SK-N-SH (cell line): Measurements from ENCODE around the gene SVOP. TPM values are rescaled to one million over a fixed set of nuclear protein-coding genes. Genes with fewer than 3 reads are reported as not detected.

Experiments used
- CTCF ChIA-PET: fragments of 300-600, 350-600 bp; formaldehyde crosslinking; extraction: SDS; loops from one replicate; lab custom pipeline; 2021; lab: Yijun Ruan, JAX
- POLR2A ChIA-PET: fragments of 350-600 bp; sonication (Branson Sonifier 250); formaldehyde crosslinking; extraction: SDS; loops from one replicate; lab custom pipeline; 2020; ENCODE audit warnings: antibody characterized with exemption, inconsistent platforms; lab: Yijun Ruan, JAX
- DNase-seq: peaks from one replicate; pipeline ENCODE4 v3.0.0; 2012
- H2AFZ ChIP-seq: fragments of 200-600 bp; sonication (generic); 2 replicates; pipeline ENCODE4 v1.8.1; 2016; ENCODE audit warnings: antibody characterized with exemption, mild to moderate bottlenecking, low read depth
- H3F3A ChIP-seq: fragments of 200-600 bp; sonication (generic); replicated peaks from 2 replicates; pipeline ENCODE3; 2016; ENCODE audit warnings: antibody characterized with exemption, mild to moderate bottlenecking; ENCODE audit not compliant: insufficient read depth
- H3K27ac ChIP-seq, 2 experiments: fragments of 200-500 bp in 1 of 2; fragments of 200-600 bp in 1 of 2; sonication (Bioruptor generic) in 1 of 2; sonication (generic), shearing (Covaris generic) in 1 of 2; 2 replicates each; pipeline versions ENCODE4 v1.5.1 to v1.6.1; 2014 to 2016; ENCODE audit warnings: low read depth in 2 of 2, inconsistent platforms in 1 of 2, low read length in 1 of 2, mild to moderate bottlenecking in 1 of 2, mixed read lengths in 1 of 2
- H3K27me3 ChIP-seq: fragments of 200-600 bp; sonication (generic), shearing (Covaris generic); 2 replicates; pipeline ENCODE4 v1.6.1; 2016; ENCODE audit warnings: mixed run types; ENCODE audit not compliant: insufficient read depth
- H3K36me3 ChIP-seq, 2 experiments: fragments of 200-500 bp in 1 of 2; fragments of 200-600 bp in 1 of 2; sonication (Bioruptor generic) in 1 of 2; sonication (generic) in 1 of 2; replicated peaks in 1 of 2; 2 replicates each; pipeline versions ENCODE3 to v1.5.1; 2014 to 2016; ENCODE audit warnings: low read length in 1 of 2, mild to moderate bottlenecking in 1 of 2; ENCODE audit not compliant: insufficient read depth in 2 of 2, control insufficient read depth in 1 of 2
- H3K4me1 ChIP-seq, 2 experiments: fragments of 200-500 bp in 1 of 2; fragments of 200-600 bp in 1 of 2; sonication (Bioruptor generic) in 1 of 2; sonication (generic), shearing (Covaris generic) in 1 of 2; 2 replicates each; pipeline versions ENCODE4 v1.5.1 to v1.6.1; 2014 to 2016; ENCODE audit warnings: low read depth in 1 of 2, low read length in 1 of 2, mixed run types in 1 of 2; ENCODE audit not compliant: insufficient read depth in 2 of 2, control insufficient read depth in 1 of 2
- H3K4me2 ChIP-seq: fragments of 200-600 bp; sonication (generic), shearing (Covaris generic); 2 replicates; pipeline ENCODE4 v1.6.1; 2017; ENCODE audit warnings: mixed run types
- H3K4me3 ChIP-seq, 2 experiments: fragments of 200-500 bp in 1 of 2; fragments of 200-600 bp in 1 of 2; sonication (Bioruptor generic) in 1 of 2; sonication (generic), shearing (Covaris generic) in 1 of 2; 2 replicates each; pipeline versions ENCODE4 v1.5.1 to v1.8.1; 2014 to 2016; ENCODE audit warnings: low read depth in 2 of 2, inconsistent platforms in 1 of 2, low read length in 1 of 2, mild to moderate bottlenecking in 1 of 2, mixed read lengths in 1 of 2, moderate library complexity in 1 of 2
- H3K79me2 ChIP-seq: fragments of 200-600 bp; sonication (generic); 2 replicates; pipeline ENCODE4 v1.8.1; 2017; ENCODE audit warnings: mild to moderate bottlenecking; ENCODE audit not compliant: insufficient read depth
- H3K9ac ChIP-seq: fragments of 200-600 bp; sonication (generic); 2 replicates; pipeline ENCODE4 v1.6.1; 2017; ENCODE audit warnings: mixed run types
- H3K9me2 ChIP-seq: fragments of 200-600 bp; sonication (generic); 2 replicates; pipeline ENCODE4 v1.6.1; 2017; ENCODE audit warnings: mixed run types
- H3K9me3 ChIP-seq: fragments of 200-600 bp; sonication (generic); 2 replicates; pipeline ENCODE4 v1.6.1; 2017; ENCODE audit warnings: mixed run types, mild to moderate bottlenecking, moderate library complexity
- H4K20me1 ChIP-seq: fragments of 200-600 bp; sonication (generic); 2 replicates; pipeline ENCODE4 v1.6.1; 2017; ENCODE audit warnings: mild to moderate bottlenecking, mixed run types; ENCODE audit not compliant: insufficient read depth
- CHD2 ChIP-seq: fragments of 150-350 bp; IDR thresholded peaks from 2 replicates; pipeline ENCODE4 v1.6.1; 2018; ENCODE audit warnings: low read length; ENCODE audit not compliant: partially characterized antibody
- CTCF ChIP-seq: fragments of 200-600 bp; sonication (generic); IDR thresholded peaks from 2 replicates; pipeline ENCODE4 v1.6.1; 2017; ENCODE audit warnings: antibody characterized with exemption, mild to moderate bottlenecking, moderate library complexity
- EZH2phosphoT487 ChIP-seq: fragments of 200-600 bp; sonication (generic); IDR thresholded peaks from 2 replicates; pipeline ENCODE4 v1.6.1; 2017; ENCODE audit warnings: low read depth, mixed run types, mild to moderate bottlenecking, antibody characterized with exemption, moderate library complexity, borderline replicate concordance
- FOSL2 ChIP-seq: IDR thresholded peaks from 2 replicates; pipeline ENCODE4 v1.4.0; 2012; ENCODE audit warnings: low read depth, mild to moderate bottlenecking, moderate library complexity, borderline replicate concordance
- GABPA ChIP-seq: IDR thresholded peaks from 2 replicates; pipeline ENCODE4 v1.4.0; 2012; ENCODE audit warnings: low read depth, mild to moderate bottlenecking
- GATA2 ChIP-seq: sonication (generic); formaldehyde crosslinking; IDR thresholded peaks from 2 replicates; pipeline ENCODE4 v1.5.0; 2020; ENCODE audit warnings: mild to moderate bottlenecking, missing genetic modification reagents
- IRF3 ChIP-seq: fragments of 150-350 bp; IDR thresholded peaks from 2 replicates; pipeline ENCODE4 v1.6.1; 2016; ENCODE audit warnings: mild to moderate bottlenecking, low read depth, low read length
- MXI1 ChIP-seq: IDR thresholded peaks from 2 replicates; pipeline ENCODE4 v1.6.1; 2012; ENCODE audit warnings: mild to moderate bottlenecking, low read depth, low read length, improper control_type of control experiment
- PBX3 ChIP-seq: IDR thresholded peaks from 2 replicates; pipeline ENCODE4; 2012
- POLR2AphosphoS5 ChIP-seq: IDR thresholded peaks from 2 replicates; pipeline ENCODE4 v1.6.1; 2012; ENCODE audit warnings: low read depth, low read length
- RAD21 ChIP-seq: IDR thresholded peaks from 2 replicates; pipeline ENCODE4 v1.6.1; 2012; ENCODE audit warnings: mild to moderate bottlenecking, low read length
- RCOR1 ChIP-seq: fragments of 150-350 bp; IDR thresholded peaks from 2 replicates; pipeline ENCODE4 v1.6.1; 2017; ENCODE audit warnings: antibody characterized with exemption, low read length
- REST ChIP-seq: IDR thresholded peaks from 2 replicates; pipeline ENCODE4 v1.6.1; 2012; ENCODE audit warnings: mild to moderate bottlenecking, low read depth, low read length, moderate library complexity
- RFX5 ChIP-seq: IDR thresholded peaks from 2 replicates; pipeline ENCODE4 v1.6.1; 2012; ENCODE audit warnings: mild to moderate bottlenecking, improper control_type of control experiment, low read length
- RXRA ChIP-seq: IDR thresholded peaks from 2 replicates; pipeline ENCODE4 v1.4.0; 2012; ENCODE audit warnings: low read depth, mild to moderate bottlenecking, borderline replicate concordance
- SIN3A ChIP-seq: IDR thresholded peaks from 2 replicates; pipeline ENCODE4 v1.6.1; 2012; ENCODE audit warnings: low read depth, mild to moderate bottlenecking, low read length, moderate library complexity, borderline replicate concordance
- TAF1 ChIP-seq: IDR thresholded peaks from 2 replicates; pipeline ENCODE4 v1.6.1; 2012; ENCODE audit warnings: low read depth, mild to moderate bottlenecking, low read length, moderate library complexity, borderline replicate concordance
- TCF12 ChIP-seq: IDR thresholded peaks from 2 replicates; pipeline ENCODE4 v1.4.0; 2012
- USF1 ChIP-seq: IDR thresholded peaks from 2 replicates; pipeline ENCODE4 v1.4.0; 2012; ENCODE audit warnings: low read depth, borderline replicate concordance
- USF2 ChIP-seq: fragments of 150-350 bp; IDR thresholded peaks from 2 replicates; pipeline ENCODE4 v1.6.1; 2017; ENCODE audit warnings: antibody characterized with exemption, low read length, low read depth, borderline replicate concordance
- WGBS: methylation state at CpG from one replicate; pipeline ENCODE4 v1.1.6; 2017; ENCODE audit warnings: low lambda C conversion rate; 5-methylcytosine and 5-hydroxymethylcytosine counted together
- polyA plus RNA-seq, 3 experiments: library from polyadenylated mRNA; depleted of rRNA; stranded (reverse); fragments of >200 nt; gene quantifications; 2 replicates each; pipeline ENCODE4 v1.2.3, GENCODE V29; 2012

Gene SVOP
- polyA plus RNA-seq, 1 of the 3 experiments (the other 2 are of a cell fraction), result 0.07 TPM

GRCh38 chr12:108928695-108929094 lies 92.2 kb downstream of the SVOP start:
- no peak overlapping the region for H3K4me3 ChIP-seq
- H3K4me1 ChIP-seq, result no peaks in the 10 kb centered on the region
- CTCF ChIA-PET, result no interaction called here
- H3K4me2 ChIP-seq, result no peak overlapping the region
- no peaks in the 10 kb centered on the region for H3K9me3 ChIP-seq
- H3K79me2 ChIP-seq, result no peaks in the 10 kb centered on the region
- H3K9ac ChIP-seq, result no peak overlapping the region
- TF ChIP-seq RXRA, result no peak
- no peak for TF ChIP-seq REST
- no peak for TF ChIP-seq IRF3
- TF ChIP-seq CTCF, result no peak
- no peak for TF ChIP-seq USF1
- TF ChIP-seq TAF1, result no peak
- no peak for TF ChIP-seq TCF12
- TF ChIP-seq EZH2phosphoT487, result no peak
- TF ChIP-seq RFX5, result no peak
- TF ChIP-seq GATA2, result no peak
- TF ChIP-seq RCOR1, result no peak
- no peak for TF ChIP-seq USF2
- TF ChIP-seq MXI1, result no peak
- no peak for TF ChIP-seq POLR2AphosphoS5
- TF ChIP-seq FOSL2, result no peak
- no peak for TF ChIP-seq SIN3A
- no peak for TF ChIP-seq GABPA
- no peak for TF ChIP-seq PBX3
- TF ChIP-seq RAD21, result no peak
- TF ChIP-seq CHD2, result no peak
- no peaks in the 10 kb centered on the region for H3K9me2 ChIP-seq
- H4K20me1 ChIP-seq, result no peaks in the 10 kb centered on the region
- 53% methylated on average over 8 of the region's 8 CpGs for WGBS
- no peak for DNase-seq
- POLR2A ChIA-PET, result no interaction called here
- H3K27ac ChIP-seq, result no peak overlapping the region
- no peaks in the 10 kb centered on the region for H3K27me3 ChIP-seq
- no peaks in the 10 kb centered on the region for H3F3A ChIP-seq
- H3K36me3 ChIP-seq, result no peaks in the 10 kb centered on the region
- no peak overlapping the region for H2AFZ ChIP-seq
